ENCODE data around the gene GNPTG.

The GNPTG gene

GRCh38 chr16:1394367-1394951, 42.7 kb downstream of the GNPTG start:
- no peak for DNase-seq (ENCODE audit: low spot score)

GRCh38 chr16:1395444-1396031, 43.8 kb downstream of the GNPTG start:
- no peak for DNase-seq (ENCODE audit: low spot score)

- no peak for DNase-seq (ENCODE audit: low spot score)
These were observed 46.0 kb downstream of the GNPTG start for GRCh38 chr16:1397779-1398178.

- DNase-seq (ENCODE audit: low spot score): no peak
These were observed 46.6 kb downstream of the GNPTG start for GRCh38 chr16:1398351-1398750.

GRCh38 chr16:1398826-1399581, 47.3 kb downstream of the GNPTG start:
- no peak for DNase-seq (ENCODE audit: low spot score)

- DNase-seq (ENCODE audit: low spot score): no peak
These were observed 49.5 kb downstream of the GNPTG start for GRCh38 chr16:1401061-1401757.

- DNase-seq (ENCODE audit: low spot score): no peak
These were observed 50.0 kb downstream of the GNPTG start for GRCh38 chr16:1401758-1402154.

GRCh38 chr16:1403036-1403435, 51.3 kb downstream of the GNPTG start:
- DNase-seq (ENCODE audit: low spot score): no peak

GRCh38 chr16:1403733-1404132, 52.0 kb downstream of the GNPTG start:
- DNase-seq (ENCODE audit: low spot score): no peak

GRCh38 chr16:1407753-1408152, 56.0 kb downstream of the GNPTG start:
- DNase-seq (ENCODE audit: low spot score): peak; percentile 65

- DNase-seq (ENCODE audit: low spot score): peak; percentile 99
These were observed 56.6 kb downstream of the GNPTG start for GRCh38 chr16:1408171-1408837.

- DNase-seq (ENCODE audit: low spot score): no peak
These were observed 61.1 kb downstream of the GNPTG start for GRCh38 chr16:1412847-1413246.

Measured in AG20443 (cell line).